GM21717 (cell line): Measurements from ENCODE around the gene FLRT2.

ENCODE experiments used
- ATAC-seq: cut with Tn5 transposase; IDR thresholded peaks from one replicate; pipeline ENCODE4 v1.9.1; 2021; ENCODE audit warnings: mild to moderate bottlenecking, moderate library complexity; ENCODE audit not compliant: unreplicated experiment

FLRT2 gene

DNA sequence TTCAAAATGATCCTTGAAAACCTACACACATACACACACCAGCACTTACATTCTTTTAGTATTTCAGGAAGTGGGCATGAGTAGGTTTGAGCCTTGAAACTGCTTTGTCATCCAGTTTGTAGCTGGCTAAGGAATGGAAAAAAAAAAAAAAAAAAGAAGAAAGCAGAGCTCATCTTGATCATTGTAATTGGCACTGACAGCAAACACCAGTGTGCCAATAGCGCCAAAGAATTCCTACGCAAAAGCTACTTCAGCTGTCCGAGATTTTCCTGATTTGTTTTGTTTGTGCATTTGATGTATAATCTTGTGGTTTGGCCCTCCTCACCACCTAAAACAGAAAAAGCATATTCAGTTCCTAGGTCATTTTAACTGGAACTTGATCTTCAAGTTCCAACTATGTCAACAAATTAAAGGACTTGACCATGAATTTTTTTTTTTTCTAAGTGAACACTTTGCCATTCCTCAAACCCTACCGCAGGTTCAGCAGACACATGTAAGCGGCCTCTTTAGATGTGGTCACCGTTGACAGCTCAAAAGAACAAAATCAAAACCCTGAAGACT is 57.3 kb downstream of the FLRT2 start:
- ATAC-seq, result no peak

DNA sequence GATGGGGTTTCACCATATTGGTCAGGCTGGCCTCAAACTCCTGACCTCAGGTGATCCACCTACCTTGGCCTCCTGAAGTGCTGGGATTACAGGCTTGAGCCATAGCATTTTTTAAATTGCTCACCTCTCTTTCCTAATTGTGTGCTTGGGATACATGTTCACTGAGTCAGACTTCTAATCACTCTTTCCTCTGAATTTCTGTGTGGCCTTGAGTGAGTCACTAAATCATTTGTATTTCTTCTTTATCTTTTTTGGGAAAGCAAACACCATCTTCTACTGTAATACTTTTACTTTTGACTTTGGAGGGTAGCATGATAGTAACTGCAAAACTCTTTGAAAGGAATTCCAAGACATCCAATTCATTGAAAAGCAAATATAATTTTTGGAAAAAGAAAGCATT is 60.8 kb downstream of the FLRT2 start:
- ATAC-seq, result no peak

DNA sequence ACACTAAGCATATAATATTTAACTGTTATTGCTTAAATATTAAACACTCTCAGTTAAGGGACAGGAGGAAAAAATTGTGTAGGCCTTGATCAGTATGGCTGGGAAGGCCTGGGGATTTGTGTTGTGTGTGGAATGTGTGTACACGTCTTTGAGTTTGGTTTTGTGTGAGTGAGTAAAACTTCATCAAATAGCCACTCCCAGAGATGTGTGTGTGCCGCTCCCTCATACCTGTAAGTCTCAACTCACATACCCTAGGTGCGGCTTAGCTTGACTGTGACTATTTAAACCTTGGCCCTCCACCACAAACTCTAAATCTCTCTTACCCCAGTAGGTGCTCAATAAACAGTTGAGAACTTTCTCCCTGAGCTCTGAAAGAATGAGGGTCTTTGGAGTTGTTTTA is 64.3 kb downstream of the FLRT2 start:
- no peak for ATAC-seq

DNA sequence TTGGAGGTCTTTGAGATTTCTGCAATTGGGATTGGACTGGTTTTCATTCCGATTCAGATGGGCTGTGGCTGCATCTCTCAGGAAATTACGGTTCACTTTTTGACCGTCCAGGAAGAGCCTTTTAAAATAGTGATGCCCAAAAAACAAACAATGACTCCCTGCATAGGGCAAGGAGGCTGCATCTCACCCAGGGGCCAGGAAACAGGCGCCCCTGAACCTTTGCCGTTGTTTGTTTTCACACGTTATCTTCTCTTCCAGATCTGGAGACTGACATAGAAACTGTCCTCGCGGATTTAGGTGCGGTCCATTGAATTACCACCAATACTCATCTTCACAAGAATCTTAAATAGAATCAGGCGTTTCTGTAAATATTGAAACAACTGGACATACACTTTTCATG is 66.0 kb downstream of the FLRT2 start:
- ATAC-seq, result no peak

DNA sequence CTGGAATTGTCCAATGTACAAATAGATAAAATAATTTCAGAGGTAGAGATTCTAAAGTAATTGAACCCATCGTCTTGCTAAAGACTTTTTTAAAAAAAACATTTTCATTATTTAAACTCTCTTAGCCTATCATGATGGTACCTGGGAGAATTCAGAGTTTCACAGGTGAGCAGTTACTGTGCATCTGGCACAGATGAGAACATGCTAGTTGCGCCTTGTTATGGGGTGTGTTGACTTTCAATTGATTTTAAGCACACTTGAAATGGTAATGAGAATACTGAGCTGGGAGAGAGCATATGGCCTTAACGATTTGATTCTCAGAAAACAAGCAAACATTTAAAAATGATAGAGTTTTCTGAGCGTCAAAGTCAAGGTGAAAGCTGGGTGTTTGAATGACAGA is 66.6 kb downstream of the FLRT2 start:
- no peak for ATAC-seq

DNA sequence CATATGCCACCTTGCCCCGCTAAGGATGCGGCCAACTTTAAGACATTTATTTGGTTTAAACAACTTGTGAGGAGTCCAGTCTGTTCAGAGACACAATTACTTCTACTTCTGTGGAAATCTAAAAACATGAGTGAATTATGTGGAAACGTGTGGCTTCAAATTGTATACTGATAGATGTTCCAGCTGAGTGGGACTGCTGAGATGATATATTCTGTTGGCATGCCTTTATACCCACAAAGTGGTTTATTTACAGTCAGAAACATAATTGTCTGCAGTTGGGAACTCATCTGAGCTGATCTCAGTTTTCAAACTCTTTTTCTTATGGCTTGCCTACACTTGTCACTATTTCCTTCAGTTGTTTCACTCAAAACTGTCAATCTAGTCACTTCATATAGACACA is 67.8 kb downstream of the FLRT2 start:
- ATAC-seq, result no peak

DNA sequence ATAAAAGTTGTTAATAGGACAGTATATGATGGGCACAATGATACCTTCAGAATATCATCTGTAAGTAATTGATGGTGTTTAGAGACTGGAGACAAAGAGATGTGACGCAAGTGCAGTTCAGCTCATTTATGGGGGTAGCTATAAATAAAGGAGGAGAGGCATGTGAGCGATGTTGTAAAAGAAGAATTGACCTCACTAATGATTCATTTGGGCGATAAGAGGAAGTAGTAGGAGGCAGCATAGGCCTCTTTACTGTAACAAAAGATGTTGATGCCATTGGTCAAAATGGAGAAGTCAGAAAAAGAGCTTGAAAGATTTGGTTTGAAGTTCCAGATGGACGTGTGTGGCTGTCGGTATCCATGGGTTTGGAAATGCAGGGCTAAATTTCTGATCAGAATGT is 70.0 kb downstream of the FLRT2 start:
- no peak for ATAC-seq

DNA sequence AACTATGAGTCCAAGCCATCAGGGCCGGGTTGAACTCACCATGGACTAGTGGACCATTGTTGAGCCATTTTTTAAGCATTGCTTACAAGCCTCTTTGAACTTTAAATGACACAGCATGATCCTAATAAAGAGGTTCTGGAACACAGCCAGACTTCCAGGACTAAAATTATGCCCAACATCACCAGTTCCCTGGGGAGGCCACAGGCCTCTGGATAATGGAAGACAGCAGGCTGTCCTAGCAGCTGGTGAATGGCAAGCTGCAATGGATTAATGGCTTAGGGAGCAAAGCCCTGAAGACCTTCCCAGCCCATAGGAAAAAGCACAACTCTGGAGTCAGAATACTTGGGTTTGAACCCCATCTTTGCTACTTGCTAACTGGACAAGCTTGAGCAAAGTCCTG is 71.3 kb downstream of the FLRT2 start:
- no peak for ATAC-seq

DNA sequence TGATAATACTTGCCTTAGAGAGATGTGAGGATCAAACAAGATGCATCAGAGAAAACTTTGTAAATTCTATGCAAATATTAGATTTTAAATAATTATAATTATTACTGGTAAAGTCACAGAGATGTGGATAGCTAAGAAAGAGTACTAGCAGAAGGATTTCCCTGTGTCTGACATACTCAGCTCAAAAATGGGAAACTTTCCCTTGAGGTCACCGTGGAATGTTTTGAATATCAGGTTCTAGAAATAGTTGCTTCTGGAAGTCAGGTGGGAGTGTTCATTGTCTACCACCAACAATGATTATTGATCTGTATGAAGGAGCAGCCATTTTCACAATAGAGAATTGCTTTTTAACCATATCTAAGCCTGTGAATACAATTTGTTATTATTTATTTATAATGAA is 71.7 kb downstream of the FLRT2 start:
- no peak for ATAC-seq

DNA sequence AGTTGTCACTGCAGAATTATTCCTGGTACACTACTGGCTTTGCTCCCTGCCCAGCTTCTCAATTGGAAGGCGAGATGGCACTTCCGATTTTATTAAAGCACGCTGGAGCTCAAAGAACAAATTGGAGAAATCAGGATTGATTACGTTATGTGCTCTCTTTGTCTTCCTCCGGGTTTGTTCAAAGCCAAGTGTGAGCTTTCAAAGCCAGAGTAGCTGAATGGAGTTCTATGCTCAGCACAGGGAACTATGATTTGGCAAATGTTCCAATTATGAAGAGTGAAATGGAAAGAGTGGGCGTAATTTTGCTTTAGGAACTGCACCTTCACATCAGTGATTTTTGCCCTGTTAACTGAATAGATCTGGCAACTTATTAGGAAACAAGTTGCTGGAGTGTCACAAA is 72.4 kb downstream of the FLRT2 start:
- ATAC-seq, result no peak

DNA sequence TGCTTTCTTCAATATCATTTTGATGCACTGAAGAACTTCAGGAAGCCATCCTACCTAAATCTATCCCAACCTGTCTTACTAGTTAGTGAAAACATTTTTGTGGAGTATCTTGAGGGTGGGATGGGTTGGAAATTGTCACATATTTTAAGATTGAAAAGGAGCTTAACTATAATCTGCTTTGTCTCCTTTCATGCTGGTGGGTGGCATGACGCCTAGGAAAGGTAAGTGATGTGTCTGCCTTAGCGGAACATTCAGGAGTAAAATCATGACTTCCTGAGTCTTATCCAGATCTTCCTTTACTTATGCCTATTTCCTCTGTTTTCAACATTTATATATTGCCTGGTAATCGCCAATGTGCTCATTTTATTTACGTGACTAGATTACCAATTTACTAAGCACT is 74.1 kb downstream of the FLRT2 start:
- ATAC-seq, result no peak

DNA sequence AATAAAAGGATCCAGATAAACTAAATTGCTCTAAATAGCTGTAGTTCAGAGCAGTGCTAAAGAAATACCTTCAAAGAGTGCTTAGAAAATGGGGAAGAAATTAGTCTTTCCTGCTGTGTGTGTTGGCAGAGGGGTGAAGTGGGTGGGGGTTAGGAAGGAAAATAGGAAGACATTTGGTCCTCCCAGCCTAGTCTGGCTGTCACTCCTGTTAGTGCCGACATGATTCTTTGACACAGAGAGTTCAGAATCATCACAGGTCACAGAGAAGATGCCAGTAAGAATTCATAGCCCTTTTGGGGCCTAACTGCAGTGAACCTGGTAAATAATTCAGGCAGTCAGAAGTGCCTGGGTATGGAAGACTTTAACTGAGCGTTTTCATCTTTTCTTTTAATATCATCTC is 74.8 kb downstream of the FLRT2 start:
- no peak for ATAC-seq

DNA sequence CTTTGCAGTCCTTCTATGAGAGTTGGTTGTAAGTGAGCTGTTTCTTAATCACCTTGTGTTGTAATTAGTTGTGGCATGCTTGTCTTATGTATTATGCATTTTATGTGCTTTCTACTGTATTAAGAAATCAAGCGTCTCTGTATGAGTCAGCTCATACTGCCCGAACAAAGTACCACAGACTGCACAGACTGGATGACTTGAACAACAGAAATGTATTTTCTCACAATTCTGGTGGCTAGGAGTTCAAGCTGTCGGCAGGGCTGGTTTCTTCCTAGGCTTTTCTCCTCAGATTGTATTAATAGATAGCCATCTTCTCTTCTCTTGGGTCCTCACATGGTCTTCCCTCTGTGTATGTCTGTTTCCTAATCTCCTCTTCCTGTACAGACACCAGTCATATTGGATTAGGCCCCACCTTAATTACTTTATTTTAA is 77.7 kb downstream of the FLRT2 start:
- ATAC-seq, result no peak

DNA sequence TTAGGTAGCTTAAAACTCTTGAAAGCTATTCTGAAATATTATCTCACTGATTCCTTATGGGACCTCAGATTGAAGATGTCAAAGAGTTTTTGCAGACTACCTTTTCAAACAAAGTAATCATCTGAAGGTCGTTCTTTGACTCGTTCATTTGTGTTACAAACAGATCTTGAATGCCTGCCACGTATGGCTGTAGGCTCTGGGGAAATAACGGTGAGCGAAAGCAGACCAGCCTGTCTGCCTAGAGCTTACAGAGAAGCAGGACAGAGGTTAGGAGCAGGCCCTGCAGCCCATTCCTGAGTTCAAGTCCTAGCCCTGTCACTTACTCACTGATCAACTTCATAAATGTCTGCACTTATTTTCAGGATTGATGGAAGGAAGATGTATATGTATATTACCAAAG is 83.6 kb downstream of the FLRT2 start:
- ATAC-seq, result no peak

DNA sequence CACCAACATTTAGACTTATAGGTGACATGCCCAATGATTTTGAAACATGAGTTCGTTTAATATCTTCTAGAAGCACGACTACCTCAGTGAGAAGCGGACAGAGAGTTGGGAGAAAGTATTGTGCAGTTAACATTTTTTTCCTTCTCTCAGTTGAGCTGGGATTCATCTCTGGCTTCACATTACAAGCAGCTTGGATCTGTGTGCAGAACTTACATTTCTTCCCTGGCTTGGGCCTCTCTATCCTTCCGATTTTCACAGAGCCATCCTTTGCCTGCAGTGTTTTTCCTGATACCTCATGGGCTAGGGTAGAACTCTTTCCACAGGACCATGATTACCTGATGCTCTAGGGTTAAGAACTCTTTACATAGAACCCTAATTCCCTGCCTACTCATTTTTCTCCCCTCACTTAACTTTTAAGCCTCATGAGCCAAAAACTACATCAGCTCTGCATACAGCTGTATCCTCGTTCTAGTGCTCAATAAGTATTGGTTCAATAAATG is 86.5 kb downstream of the FLRT2 start:
- ATAC-seq, result no peak

DNA sequence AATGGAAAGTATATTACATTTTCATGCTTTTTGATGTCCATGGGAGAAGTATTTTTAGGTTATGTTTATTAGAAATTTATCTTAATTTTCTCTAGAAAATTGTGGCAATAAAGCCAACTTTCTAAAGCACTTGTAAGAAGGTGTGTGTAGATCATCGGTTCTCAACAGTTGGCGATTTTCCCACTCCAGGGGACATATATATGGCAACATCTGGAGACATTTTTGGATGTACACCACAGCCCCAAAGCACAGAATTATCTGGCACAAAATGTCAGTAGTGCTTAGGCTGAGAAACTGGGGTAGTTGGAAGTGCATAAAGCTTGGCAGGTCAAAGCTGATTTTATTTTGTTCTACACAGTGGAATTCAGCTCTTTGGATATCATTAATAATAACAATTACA is 86.9 kb downstream of the FLRT2 start:
- ATAC-seq, result no peak

DNA sequence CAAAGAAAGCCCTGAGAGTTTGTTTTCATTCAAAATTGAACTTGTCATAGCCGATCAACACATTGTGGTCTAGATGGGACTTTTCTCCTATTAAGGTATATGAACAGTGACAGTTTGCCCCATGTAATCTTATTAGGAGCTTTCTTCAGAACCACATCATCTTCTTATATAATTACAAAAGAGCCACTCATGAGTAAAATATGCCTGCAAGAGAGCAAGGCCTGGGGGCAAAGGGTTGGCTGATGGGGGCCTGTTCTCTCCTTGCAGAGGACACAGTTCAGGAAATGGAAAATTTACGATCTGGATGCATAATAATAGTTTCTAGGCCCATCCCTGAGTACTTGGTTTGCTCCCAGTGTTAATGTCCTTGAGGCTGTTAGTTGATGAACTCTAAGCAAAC is 87.8 kb downstream of the FLRT2 start:
- no peak for ATAC-seq

DNA sequence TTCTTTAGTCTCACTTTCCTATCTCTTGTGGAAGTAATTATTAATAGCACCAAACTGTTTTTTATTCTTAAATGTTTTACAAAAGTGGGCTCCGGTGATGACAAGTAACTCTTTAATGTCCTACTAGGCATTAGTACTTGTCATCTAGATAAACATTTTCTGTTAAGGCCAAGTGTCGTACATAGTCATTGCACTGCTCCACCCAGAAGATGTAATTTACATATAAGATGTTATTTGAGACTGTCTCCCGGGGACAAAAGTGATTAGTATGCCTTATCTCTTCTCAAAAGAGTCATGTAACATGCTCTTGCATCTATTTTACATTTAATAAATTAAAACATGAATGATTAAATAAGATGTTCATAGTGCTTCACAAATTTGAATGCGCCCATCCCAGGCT is 88.4 kb downstream of the FLRT2 start:
- ATAC-seq, result no peak

DNA sequence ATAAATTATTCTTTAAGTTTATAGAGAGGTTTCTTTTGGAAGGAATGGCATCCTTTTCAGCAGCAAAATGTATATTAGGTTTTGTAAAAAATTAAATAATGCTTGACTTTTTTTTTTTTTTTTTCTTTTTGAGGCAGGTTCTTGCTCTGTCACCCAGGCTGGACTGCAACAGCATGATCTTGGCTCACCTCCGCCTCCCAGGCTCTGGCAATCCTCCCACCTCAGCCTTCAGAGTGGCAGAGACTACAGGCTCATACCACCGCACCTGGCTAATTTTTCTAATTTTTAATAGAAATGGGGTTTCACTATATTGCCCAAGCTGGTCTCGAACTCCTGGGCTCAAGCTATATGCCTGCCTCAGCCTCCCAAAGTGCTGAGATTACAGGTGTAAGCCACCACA is 89.0 kb downstream of the FLRT2 start:
- ATAC-seq, result no peak

DNA sequence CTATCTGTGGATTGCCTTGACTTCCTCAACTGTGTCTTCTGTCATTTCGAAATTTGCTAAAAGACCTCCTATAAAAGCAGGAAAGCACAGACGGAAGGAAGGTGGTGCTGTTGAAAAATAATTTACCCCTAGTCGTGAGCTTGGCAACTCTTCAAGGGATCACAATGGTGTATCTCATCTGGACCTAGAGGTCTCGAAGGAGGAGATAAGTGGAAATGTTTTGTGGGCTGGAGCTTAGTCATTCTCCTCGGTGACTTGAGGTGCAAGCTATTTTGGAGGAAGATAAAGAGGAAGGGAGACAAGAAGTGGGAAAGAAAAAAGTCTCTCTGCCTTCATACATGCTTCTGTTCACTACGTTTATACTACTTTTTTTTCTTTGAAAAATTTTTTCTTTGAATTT is 89.9 kb downstream of the FLRT2 start:
- no peak for ATAC-seq

DNA sequence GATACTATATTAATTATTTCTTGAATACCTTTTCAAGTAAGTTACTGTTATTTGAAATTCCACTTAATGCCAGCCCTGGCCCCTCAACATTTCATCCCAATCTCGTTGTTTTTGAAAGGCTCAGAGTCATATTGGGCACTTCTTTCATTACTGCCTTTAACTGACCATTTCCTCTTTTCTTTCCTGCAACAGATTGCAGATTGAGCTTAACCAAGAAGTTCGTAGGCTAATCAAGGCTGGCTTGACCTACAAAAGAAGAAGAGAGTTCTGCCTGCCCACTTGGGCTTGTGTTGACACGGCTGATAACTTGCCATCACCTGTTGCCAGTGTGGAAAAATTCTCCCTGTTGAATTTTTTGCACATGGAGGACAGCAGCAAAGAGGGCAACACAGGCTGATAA is 91.0 kb downstream of the FLRT2 start:
- ATAC-seq, result no peak

DNA sequence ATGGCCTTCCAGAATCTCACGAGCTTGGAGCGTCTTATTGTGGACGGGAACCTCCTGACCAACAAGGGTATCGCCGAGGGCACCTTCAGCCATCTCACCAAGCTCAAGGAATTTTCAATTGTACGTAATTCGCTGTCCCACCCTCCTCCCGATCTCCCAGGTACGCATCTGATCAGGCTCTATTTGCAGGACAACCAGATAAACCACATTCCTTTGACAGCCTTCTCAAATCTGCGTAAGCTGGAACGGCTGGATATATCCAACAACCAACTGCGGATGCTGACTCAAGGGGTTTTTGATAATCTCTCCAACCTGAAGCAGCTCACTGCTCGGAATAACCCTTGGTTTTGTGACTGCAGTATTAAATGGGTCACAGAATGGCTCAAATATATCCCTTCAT is 92.2 kb downstream of the FLRT2 start:
- no peak for ATAC-seq

DNA sequence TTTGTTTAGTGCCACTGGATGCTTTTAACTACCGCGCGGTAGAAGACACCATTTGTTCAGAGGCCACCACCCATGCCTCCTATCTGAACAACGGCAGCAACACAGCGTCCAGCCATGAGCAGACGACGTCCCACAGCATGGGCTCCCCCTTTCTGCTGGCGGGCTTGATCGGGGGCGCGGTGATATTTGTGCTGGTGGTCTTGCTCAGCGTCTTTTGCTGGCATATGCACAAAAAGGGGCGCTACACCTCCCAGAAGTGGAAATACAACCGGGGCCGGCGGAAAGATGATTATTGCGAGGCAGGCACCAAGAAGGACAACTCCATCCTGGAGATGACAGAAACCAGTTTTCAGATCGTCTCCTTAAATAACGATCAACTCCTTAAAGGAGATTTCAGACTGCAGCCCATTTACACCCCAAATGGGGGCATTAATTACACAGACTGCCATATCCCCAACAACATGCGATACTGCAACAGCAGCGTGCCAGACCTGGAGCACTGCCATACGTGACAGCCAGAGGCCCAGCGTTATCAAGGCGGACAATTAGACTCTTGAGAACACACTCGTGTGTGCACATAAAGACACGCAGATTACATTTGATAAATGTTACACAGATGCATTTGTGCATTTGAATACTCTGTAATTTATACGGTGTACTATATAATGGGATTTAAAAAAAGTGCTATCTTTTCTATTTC is 93.2 kb downstream of the FLRT2 start:
- no peak for ATAC-seq
